PFSK-1 (cell line): Measurements from ENCODE around the gene ERG28.

Experiments used
- POLR2AphosphoS5 ChIP-seq: IDR thresholded peaks from 2 replicates; pipeline ENCODE4 v1.6.1; 2012; ENCODE audit warnings: low read depth, mild to moderate bottlenecking, control low read depth, low read length, moderate library complexity
- REST ChIP-seq, 2 experiments: IDR thresholded peaks; 2 replicates each; pipeline versions ENCODE4 v1.6.1 to v1.8.0; 2011 to 2012; ENCODE audit warnings: low read depth in 2 of 2, low read length in 2 of 2, control low read depth in 1 of 2, inconsistent platforms in 1 of 2, mild to moderate bottlenecking in 1 of 2, moderate library complexity in 1 of 2; ENCODE audit not compliant: insufficient read depth in 1 of 2
- SIN3A ChIP-seq: IDR thresholded peaks from 2 replicates; pipeline ENCODE4 v1.6.1; 2012; ENCODE audit warnings: mild to moderate bottlenecking, low read length, moderate library complexity, borderline replicate concordance; ENCODE audit not compliant: insufficient read depth
- TAF1 ChIP-seq: IDR thresholded peaks from 2 replicates; pipeline ENCODE4 v1.6.1; 2012; ENCODE audit warnings: low read length, control low read depth, borderline replicate concordance; ENCODE audit not compliant: insufficient read depth

DNA sequence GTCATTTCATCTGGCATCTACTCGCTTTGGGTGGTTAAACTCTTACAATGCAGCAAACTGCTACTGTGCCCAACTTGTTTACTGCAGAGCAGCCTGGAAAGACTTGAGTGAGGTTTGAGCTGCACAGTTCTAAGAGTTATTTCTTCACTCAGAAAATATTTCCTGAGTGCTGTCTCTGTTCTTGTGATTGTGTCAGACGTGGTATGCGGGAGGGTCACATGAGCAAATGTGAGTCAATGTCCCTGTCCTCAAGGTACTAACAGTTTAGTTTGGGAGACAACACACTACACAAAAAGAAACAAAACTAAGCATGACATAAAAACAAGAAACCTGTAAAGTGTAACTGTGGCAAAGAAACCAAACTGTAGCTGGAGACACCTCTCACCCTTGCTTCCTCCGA lies 49.8 kb downstream of the ERG28 start:
- no peak for TF ChIP-seq POLR2AphosphoS5
- no peak for TF ChIP-seq TAF1
- TF ChIP-seq REST (IDR thresholded peaks at IDR 0.05; ENCODE audit: insufficient read depth in 1 of 2, low read depth in 2 of 2, low read length in 2 of 2) = no peak
- TF ChIP-seq SIN3A = no peak
